ENCODE measurements around the gene COL24A1. TPM values are rescaled to one million over a fixed set of nuclear protein-coding genes. Genes with fewer than 3 reads are reported as not detected.

COL24A1 gene
- total RNA-seq, 1 experiment from 2014 or later: 1.1 TPM

GRCh38 chr1:85683292-85684025 is 473.1 kb downstream of the COL24A1 start (continued):
- TF ChIP-seq AFF4 (CRISPR knock-in tag; IDR thresholded peaks at IDR 0.05; ENCODE audit: borderline replicate concordance) (no peak), ARID4B (CRISPR knock-in tag; IDR thresholded peaks at IDR 0.05; ENCODE audit: borderline replicate concordance) (no peak)

GRCh38 chr1:85681087-85681486 is 475.5 kb downstream of the COL24A1 start:
- Mint-ChIP-seq H3K36me3 (peaks cover 15% of the 10 kb centered on the region), H3K4me3 (no peak overlapping the region), H3K27ac (no peak overlapping the region), H3K4me1 (no peaks in the 10 kb centered on the region), H3K9me3 (no peaks in the 10 kb centered on the region), H3K27me3 (ENCODE audit: low read depth) (no peaks in the 10 kb centered on the region)
- TF ChIP-seq ESRRA (CRISPR knock-in tag; IDR thresholded peaks at IDR 0.05; ENCODE audit: borderline replicate concordance): no peak
- TF ChIP-seq OVOL2 (CRISPR knock-in tag; IDR thresholded peaks at IDR 0.05; ENCODE audit: borderline replicate concordance): no peak
- no peak for TF ChIP-seq HMGA2 (CRISPR knock-in tag; IDR thresholded peaks at IDR 0.05)
- TF ChIP-seq MYBL2 (CRISPR knock-in tag; IDR thresholded peaks at IDR 0.05): no peak
- TF ChIP-seq ZBTB21 (CRISPR knock-in tag; IDR thresholded peaks at IDR 0.05; ENCODE audit: borderline replicate concordance): no peak
- DNase-seq (ENCODE audit: low spot score): no peak
- ChIA-PET CTCF (interaction anchor here (1.3 to 1.6 kb wide), 2 partner anchors 12 to 14 kb away, joined by 3 to 5 read pairs; no protein-coding TSS in a partner anchor), POLR2A (no interaction called here)
- ATAC-seq: no peak

Other genes starting within 250 kb of the COL24A1 start
- 24.4 to 31.0 TPM (median 30.2 TPM) in 3 replicates for gene ODF2L, start 239.6 kb upstream of the COL24A1 start, total RNA-seq (2021)